K562 (cell line): ENCODE measurements around the gene PMF1. TPM values are rescaled to one million over a fixed set of nuclear protein-coding genes. Genes with fewer than 3 reads are reported as not detected.
A peak's percentile ranks its signal among the peaks of the same experiment; 100 is the strongest.

Experiments used
- ASH1L ChIP-seq: fragments of 450-650 bp; IDR thresholded peaks from 2 replicates; pipeline ENCODE4 v1.6.1; 2018; ENCODE audit warnings: borderline replicate concordance, mild to moderate bottlenecking, low read depth; ENCODE audit not compliant: partially characterized antibody
- CBX1 ChIP-seq: sonication (generic); IDR thresholded peaks from 2 replicates; pipeline ENCODE4 v1.6.1; 2016; ENCODE audit warnings: antibody characterized with exemption, low read depth, mild to moderate bottlenecking
- ELF2 ChIP-seq: fragments of 250-450 bp; sonication (Bioruptor Pico); IDR thresholded peaks from 2 replicates; pipeline ENCODE4 v1.5.0; 2021; ENCODE audit warnings: mild to moderate bottlenecking
- ESRRA ChIP-seq: fragments of 450-650 bp; IDR thresholded peaks from 2 replicates; pipeline ENCODE4 v1.6.1; 2014; ENCODE audit warnings: low read depth, mild to moderate bottlenecking, moderate library complexity, borderline replicate concordance
- HDAC2 ChIP-seq: fragments of 450-650 bp; IDR thresholded peaks from 2 replicates; pipeline ENCODE4 v1.6.1; 2016; ENCODE audit warnings: mild to moderate bottlenecking
- HNRNPK ChIP-seq: fragments of 200-400 bp; formaldehyde crosslinking; IDR thresholded peaks from one replicate; pipeline ENCODE4 v1.6.1; 2018; ENCODE audit warnings: mild to moderate bottlenecking, low read depth, low read length; ENCODE audit not compliant: poor library complexity, severe bottlenecking
- POLR2A ChIP-seq: fragments of 450-650 bp; conservative IDR thresholded peaks from 2 replicates; pipeline ENCODE4 v1.6.1; 2016
- PPARD ChIP-seq: fragments of 250-450 bp; sonication (Bioruptor Pico); IDR thresholded peaks from 2 replicates; pipeline ENCODE4 v1.8.0; 2022; ENCODE audit warnings: inconsistent platforms, mild to moderate bottlenecking, moderate library complexity
- RBM25 ChIP-seq: fragments of 200-400 bp; formaldehyde crosslinking; IDR thresholded peaks from 2 replicates; pipeline ENCODE4 v1.6.1; 2018; ENCODE audit warnings: low read length, low read depth, moderate library complexity; ENCODE audit not compliant: severe bottlenecking
- RBM34 ChIP-seq: fragments of 200-400 bp; formaldehyde crosslinking; IDR thresholded peaks from 2 replicates; pipeline ENCODE4 v1.6.1; 2018; ENCODE audit warnings: low read length, borderline replicate concordance; ENCODE audit not compliant: insufficient read depth
- SIN3B ChIP-seq: fragments of 450-650 bp; IDR thresholded peaks from 2 replicates; pipeline ENCODE4 v1.6.1; 2017; ENCODE audit warnings: low read depth, mild to moderate bottlenecking, moderate library complexity
- SMAD1 ChIP-seq: fragments of 150-350 bp; IDR thresholded peaks from 2 replicates; pipeline ENCODE4 v1.6.1; 2014; ENCODE audit warnings: low read length, low read depth; ENCODE audit not compliant: partially characterized antibody
- SMAD2 ChIP-seq: fragments of 150-350 bp; IDR thresholded peaks from 2 replicates; pipeline ENCODE4 v1.6.1; 2014; ENCODE audit warnings: low read depth, mild to moderate bottlenecking, low read length
- ZNF134 ChIP-seq: fragments of 250-450 bp; sonication (Bioruptor Pico); conservative IDR thresholded peaks from 2 replicates; pipeline ENCODE4 v1.4.0; 2020
- polyA plus RNA-seq, 8 experiments: library from polyadenylated mRNA; depleted of rRNA in 4 of 8; stranded (reverse) in 5 of 8; unstranded in 3 of 8; fragments of >200 nt; fragmentation: Nextera tagmentation in 2 of 8; fragmentation: Illumina TruSeq in 1 of 8; extraction: Ambion mirVana in 2 of 8; extraction: Trizol in 1 of 8; gene quantifications; 2 replicates each; pipeline versions ENCODE4 v1.2.1 to v1.2.3, GENCODE V29; 2011 to 2014; ENCODE audit warnings: inconsistent platforms in 1 of 8, missing spikeins in 1 of 8
- total RNA-seq, 7 experiments: library from RNA; depleted of rRNA in 6 of 7; stranded (reverse); fragments of >200 nt in 6 of 7; fragmentation: Illumina TruSeq in 2 of 7; extraction: Trizol in 2 of 7; gene quantifications; 2 replicates each; pipeline versions ENCODE4 v1.2.1 to v1.2.3, GENCODE V29; 2011 to 2021; ENCODE audit warnings: low replicate concordance in 1 of 7
- TF ChIP-seq, protein P1 (sequence below): sonication (generic); formaldehyde crosslinking; IDR thresholded peaks from 2 replicates; pipeline ENCODE4 v1.8.1; 2023; ENCODE audit warnings: mild to moderate bottlenecking, missing genetic modification reagents
- TF ChIP-seq, protein P2 (sequence below): sonication (generic); formaldehyde crosslinking; IDR thresholded peaks from 2 replicates; pipeline ENCODE4 v1.8.1; 2023; ENCODE audit warnings: missing genetic modification reagents, mild to moderate bottlenecking, borderline replicate concordance
- TF ChIP-seq, protein P3 (sequence below): sonication (generic); formaldehyde crosslinking; IDR thresholded peaks from 2 replicates; pipeline ENCODE4 v1.8.0; 2022; ENCODE audit warnings: missing genetic modification reagents, mild to moderate bottlenecking, moderate library complexity, borderline replicate concordance
- TF ChIP-seq, protein P4 (sequence below): sonication (generic); formaldehyde crosslinking; IDR thresholded peaks from 2 replicates; pipeline ENCODE4 v1.8.0; 2022; ENCODE audit warnings: mild to moderate bottlenecking, low read depth, missing genetic modification reagents

PMF1 gene
- total and polyA plus RNA-seq, 9 of the 15 experiments (the other 6 are each of a cell fraction or from before 2014, with no cell fraction given), result 9.4 to 92.9 (median 71.0) TPM

DNA sequence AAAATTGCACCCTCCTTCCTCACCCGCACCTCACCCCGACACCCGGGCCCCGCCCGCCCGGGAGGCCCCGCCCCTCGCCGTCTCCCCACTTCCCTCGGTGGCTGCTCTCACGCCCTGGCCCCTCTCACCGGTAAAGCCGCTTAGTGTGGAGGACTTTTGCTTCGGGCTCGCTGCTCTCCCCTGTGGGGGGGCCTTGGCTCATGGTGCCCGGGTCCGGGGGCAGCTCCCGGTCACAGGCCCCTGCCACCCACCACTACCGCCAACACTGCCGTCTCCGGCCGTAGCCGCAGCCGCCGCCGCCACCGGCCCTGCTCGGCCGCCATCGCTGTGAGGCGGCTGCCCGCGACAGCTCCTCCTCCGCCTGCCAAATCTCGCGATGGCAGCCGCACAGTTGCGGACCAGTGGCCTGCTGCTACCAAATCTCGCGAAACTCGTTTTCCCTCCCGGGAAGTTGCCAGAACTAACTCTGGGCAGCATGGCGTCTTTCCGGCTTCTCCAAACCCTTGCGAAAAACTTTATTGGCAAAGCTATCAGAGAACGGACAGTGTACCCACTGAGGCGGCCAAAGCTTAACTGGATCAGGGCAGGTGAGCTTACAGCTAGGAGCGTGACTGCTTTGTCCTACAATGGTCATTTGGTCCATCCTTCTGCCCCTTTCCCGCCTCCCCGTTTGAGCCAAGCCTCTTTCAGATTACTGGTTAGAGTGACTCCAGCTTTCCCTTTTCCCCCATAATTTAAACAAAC lies 69.8 kb downstream of the PMF1 start, which contains the start of gene SMG5 (continued):
- TF ChIP-seq, protein P1, sequence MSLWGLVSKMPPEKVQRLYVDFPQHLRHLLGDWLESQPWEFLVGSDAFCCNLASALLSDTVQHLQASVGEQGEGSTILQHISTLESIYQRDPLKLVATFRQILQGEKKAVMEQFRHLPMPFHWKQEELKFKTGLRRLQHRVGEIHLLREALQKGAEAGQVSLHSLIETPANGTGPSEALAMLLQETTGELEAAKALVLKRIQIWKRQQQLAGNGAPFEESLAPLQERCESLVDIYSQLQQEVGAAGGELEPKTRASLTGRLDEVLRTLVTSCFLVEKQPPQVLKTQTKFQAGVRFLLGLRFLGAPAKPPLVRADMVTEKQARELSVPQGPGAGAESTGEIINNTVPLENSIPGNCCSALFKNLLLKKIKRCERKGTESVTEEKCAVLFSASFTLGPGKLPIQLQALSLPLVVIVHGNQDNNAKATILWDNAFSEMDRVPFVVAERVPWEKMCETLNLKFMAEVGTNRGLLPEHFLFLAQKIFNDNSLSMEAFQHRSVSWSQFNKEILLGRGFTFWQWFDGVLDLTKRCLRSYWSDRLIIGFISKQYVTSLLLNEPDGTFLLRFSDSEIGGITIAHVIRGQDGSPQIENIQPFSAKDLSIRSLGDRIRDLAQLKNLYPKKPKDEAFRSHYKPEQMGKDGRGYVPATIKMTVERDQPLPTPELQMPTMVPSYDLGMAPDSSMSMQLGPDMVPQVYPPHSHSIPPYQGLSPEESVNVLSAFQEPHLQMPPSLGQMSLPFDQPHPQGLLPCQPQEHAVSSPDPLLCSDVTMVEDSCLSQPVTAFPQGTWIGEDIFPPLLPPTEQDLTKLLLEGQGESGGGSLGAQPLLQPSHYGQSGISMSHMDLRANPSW (CRISPR knock-in tag), result 0 out of 2 replicates have a peak, but pooled peaks have one; percentile 66
- peak; percentile 70; the same call in 1 of the 2 replicates for TF ChIP-seq CBX1
- TF ChIP-seq PPARD (CRISPR knock-in tag), result no peak
- TF ChIP-seq ESRRA, result peak; percentile 64
- TF ChIP-seq ZNF134 (CRISPR knock-in tag), result peak; percentile 56; the same call in 1 of the 2 replicates
- no peak for TF ChIP-seq HNRNPK
- TF ChIP-seq SMAD1, result peak; percentile 51
- TF ChIP-seq, protein P2, sequence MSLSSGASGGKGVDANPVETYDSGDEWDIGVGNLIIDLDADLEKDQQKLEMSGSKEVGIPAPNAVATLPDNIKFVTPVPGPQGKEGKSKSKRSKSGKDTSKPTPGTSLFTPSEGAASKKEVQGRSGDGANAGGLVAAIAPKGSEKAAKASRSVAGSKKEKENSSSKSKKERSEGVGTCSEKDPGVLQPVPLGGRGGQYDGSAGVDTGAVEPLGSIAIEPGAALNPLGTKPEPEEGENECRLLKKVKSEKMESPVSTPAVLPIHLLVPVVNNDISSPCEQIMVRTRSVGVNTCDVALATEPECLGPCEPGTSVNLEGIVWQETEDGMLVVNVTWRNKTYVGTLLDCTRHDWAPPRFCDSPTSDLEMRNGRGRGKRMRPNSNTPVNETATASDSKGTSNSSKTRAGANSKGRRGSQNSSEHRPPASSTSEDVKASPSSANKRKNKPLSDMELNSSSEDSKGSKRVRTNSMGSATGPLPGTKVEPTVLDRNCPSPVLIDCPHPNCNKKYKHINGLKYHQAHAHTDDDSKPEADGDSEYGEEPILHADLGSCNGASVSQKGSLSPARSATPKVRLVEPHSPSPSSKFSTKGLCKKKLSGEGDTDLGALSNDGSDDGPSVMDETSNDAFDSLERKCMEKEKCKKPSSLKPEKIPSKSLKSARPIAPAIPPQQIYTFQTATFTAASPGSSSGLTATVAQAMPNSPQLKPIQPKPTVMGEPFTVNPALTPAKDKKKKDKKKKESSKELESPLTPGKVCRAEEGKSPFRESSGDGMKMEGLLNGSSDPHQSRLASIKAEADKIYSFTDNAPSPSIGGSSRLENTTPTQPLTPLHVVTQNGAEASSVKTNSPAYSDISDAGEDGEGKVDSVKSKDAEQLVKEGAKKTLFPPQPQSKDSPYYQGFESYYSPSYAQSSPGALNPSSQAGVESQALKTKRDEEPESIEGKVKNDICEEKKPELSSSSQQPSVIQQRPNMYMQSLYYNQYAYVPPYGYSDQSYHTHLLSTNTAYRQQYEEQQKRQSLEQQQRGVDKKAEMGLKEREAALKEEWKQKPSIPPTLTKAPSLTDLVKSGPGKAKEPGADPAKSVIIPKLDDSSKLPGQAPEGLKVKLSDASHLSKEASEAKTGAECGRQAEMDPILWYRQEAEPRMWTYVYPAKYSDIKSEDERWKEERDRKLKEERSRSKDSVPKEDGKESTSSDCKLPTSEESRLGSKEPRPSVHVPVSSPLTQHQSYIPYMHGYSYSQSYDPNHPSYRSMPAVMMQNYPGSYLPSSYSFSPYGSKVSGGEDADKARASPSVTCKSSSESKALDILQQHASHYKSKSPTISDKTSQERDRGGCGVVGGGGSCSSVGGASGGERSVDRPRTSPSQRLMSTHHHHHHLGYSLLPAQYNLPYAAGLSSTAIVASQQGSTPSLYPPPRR (CRISPR knock-in tag), result peak; percentile 89; the same call in 1 of the 2 replicates
- TF ChIP-seq, protein P3, sequence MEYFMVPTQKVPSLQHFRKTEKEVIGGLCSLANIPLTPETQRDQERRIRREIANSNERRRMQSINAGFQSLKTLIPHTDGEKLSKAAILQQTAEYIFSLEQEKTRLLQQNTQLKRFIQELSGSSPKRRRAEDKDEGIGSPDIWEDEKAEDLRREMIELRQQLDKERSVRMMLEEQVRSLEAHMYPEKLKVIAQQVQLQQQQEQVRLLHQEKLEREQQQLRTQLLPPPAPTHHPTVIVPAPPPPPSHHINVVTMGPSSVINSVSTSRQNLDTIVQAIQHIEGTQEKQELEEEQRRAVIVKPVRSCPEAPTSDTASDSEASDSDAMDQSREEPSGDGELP (CRISPR knock-in tag), result peak; percentile 87
- peak; percentile 41 for TF ChIP-seq ASH1L
- peak; percentile 97 for TF ChIP-seq RBM25
- TF ChIP-seq, protein P4, sequence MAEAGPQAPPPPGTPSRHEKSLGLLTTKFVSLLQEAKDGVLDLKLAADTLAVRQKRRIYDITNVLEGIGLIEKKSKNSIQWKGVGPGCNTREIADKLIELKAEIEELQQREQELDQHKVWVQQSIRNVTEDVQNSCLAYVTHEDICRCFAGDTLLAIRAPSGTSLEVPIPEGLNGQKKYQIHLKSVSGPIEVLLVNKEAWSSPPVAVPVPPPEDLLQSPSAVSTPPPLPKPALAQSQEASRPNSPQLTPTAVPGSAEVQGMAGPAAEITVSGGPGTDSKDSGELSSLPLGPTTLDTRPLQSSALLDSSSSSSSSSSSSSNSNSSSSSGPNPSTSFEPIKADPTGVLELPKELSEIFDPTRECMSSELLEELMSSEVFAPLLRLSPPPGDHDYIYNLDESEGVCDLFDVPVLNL (CRISPR knock-in tag), result peak; percentile 68; the same call in 1 of the 2 replicates
- TF ChIP-seq SIN3B, result peak; percentile 90
- TF ChIP-seq SMAD2, result peak; percentile 53; the same call in 1 of the 2 replicates
- TF ChIP-seq POLR2A, result peak; percentile 98
- TF ChIP-seq HDAC2, result 0 out of 2 replicates have a peak, but pooled peaks have one; percentile 12
- TF ChIP-seq ELF2 (CRISPR knock-in tag), result peak; percentile 91
- no peak for TF ChIP-seq RBM34
